GM23338 (cell line): ENCODE measurements around the gene AKAP13. TPM values are rescaled to one million over a fixed set of nuclear protein-coding genes. Genes with fewer than 3 reads are reported as not detected.

Experiments used
- ATAC-seq: fragments of 200-7000 bp; cut with Tn5 transposase; 3 replicates; pipeline ENCODE4 v1.9.1; 2020
- DNase-seq: peaks from one replicate; pipeline ENCODE4 v3.0.0-alpha.2; 2015; ENCODE audit warnings: low spot score
- H2AFZ ChIP-seq: fragments of 200-600 bp; sonication (generic); 2 replicates; pipeline ENCODE4 v1.8.0; 2016; ENCODE audit warnings: antibody characterized with exemption, mild to moderate bottlenecking, moderate library complexity
- H3F3A ChIP-seq: fragments of 200-600 bp; sonication (generic); replicated peaks from 2 replicates; pipeline ENCODE4 v1.8.0; 2017; ENCODE audit warnings: antibody characterized with exemption, mixed run types, low read depth
- H3K27ac ChIP-seq: fragments of 200-600 bp; sonication (generic); 2 replicates; pipeline ENCODE4 v1.6.1; 2016; ENCODE audit warnings: low read depth
- H3K27me3 ChIP-seq: fragments of 200-600 bp; sonication (generic); 2 replicates; pipeline ENCODE4 v1.8.0; 2016; ENCODE audit warnings: mild to moderate bottlenecking, mixed run types, moderate library complexity; ENCODE audit not compliant: insufficient read depth
- H3K36me3 ChIP-seq: fragments of 200-600 bp; sonication (generic); 2 replicates; pipeline ENCODE4 v1.8.0; 2016; ENCODE audit warnings: mild to moderate bottlenecking; ENCODE audit not compliant: insufficient read depth
- H3K4me1 ChIP-seq: fragments of 200-600 bp; sonication (generic); 2 replicates; pipeline ENCODE4 v1.8.0; 2016; ENCODE audit warnings: mild to moderate bottlenecking, moderate library complexity; ENCODE audit not compliant: insufficient read depth
- H3K4me2 ChIP-seq: fragments of 200-600 bp; sonication (generic); 2 replicates; pipeline ENCODE4 v1.7.1; 2017; ENCODE audit warnings: mixed run types
- H3K4me3 ChIP-seq: fragments of 200-600 bp; sonication (generic); 2 replicates; pipeline ENCODE4 v1.6.1; 2016; ENCODE audit warnings: mixed run types
- H3K79me2 ChIP-seq: fragments of 200-600 bp; sonication (generic); replicated peaks from 2 replicates; pipeline ENCODE4 v1.8.0; 2017; ENCODE audit warnings: mild to moderate bottlenecking; ENCODE audit not compliant: insufficient read depth
- H3K9me2 ChIP-seq: fragments of 200-600 bp; sonication (generic); 2 replicates; pipeline ENCODE4 v1.8.0; 2017; ENCODE audit not compliant: insufficient read depth
- H4K20me1 ChIP-seq: fragments of 200-600 bp; sonication (generic); replicated peaks from 2 replicates; pipeline ENCODE4 v1.8.0; 2017; ENCODE audit warnings: mild to moderate bottlenecking; ENCODE audit not compliant: insufficient read depth
- H3K27ac Mint-ChIP-seq: 2 replicates; pipeline ENCODE4 v1.8.0; 2020; ENCODE audit warnings: inconsistent platforms, mild to moderate bottlenecking, moderate library complexity, mixed read lengths
- H3K27me3 Mint-ChIP-seq: 3 replicates; pipeline ENCODE4 v1.8.0; 2022; ENCODE audit warnings: low read depth, mild to moderate bottlenecking, moderate library complexity, mixed read lengths, inconsistent platforms; ENCODE audit not compliant: insufficient read depth, poor library complexity
- H3K36me3 Mint-ChIP-seq: 3 replicates; pipeline ENCODE4 v1.8.0; 2021; ENCODE audit warnings: low read depth, mild to moderate bottlenecking, inconsistent platforms, moderate library complexity, mixed read lengths
- H3K4me1 Mint-ChIP-seq: 3 replicates; pipeline ENCODE4 v1.8.0; 2020; ENCODE audit warnings: mild to moderate bottlenecking, inconsistent platforms, mixed read lengths
- H3K4me3 Mint-ChIP-seq: 3 replicates; pipeline ENCODE4 v1.8.0; 2021; ENCODE audit warnings: moderate library complexity, mild to moderate bottlenecking, inconsistent platforms, mixed read lengths
- H3K9me3 Mint-ChIP-seq: 3 replicates; pipeline ENCODE4 v1.8.0; 2020; ENCODE audit warnings: moderate library complexity, mild to moderate bottlenecking, inconsistent platforms, mixed read lengths
- CREB1 ChIP-seq: fragments of 250-450 bp; sonication (Bioruptor Pico); IDR thresholded peaks from 2 replicates; pipeline ENCODE4 v1.5.0; 2020; ENCODE audit warnings: low read depth, mild to moderate bottlenecking, moderate library complexity
- CTCF ChIP-seq, 2 experiments: fragments of 200-600 bp in 1 of 2; sonication (generic) in 1 of 2; conservative IDR thresholded peaks; 2 replicates each; pipeline versions ENCODE4 v1.5.1 to v1.6.1; 2016 to 2017; ENCODE audit warnings: antibody characterized with exemption in 2 of 2, low read depth in 2 of 2, mild to moderate bottlenecking in 2 of 2, moderate library complexity in 1 of 2
- ETS1 ChIP-seq: IDR thresholded peaks from 2 replicates; pipeline ENCODE4 v1.6.1; 2016; ENCODE audit warnings: antibody characterized with exemption
- EZH2 ChIP-seq: fragments of 200-600 bp; sonication (generic); IDR thresholded peaks from one replicate; pipeline ENCODE4 v1.8.0; 2017; ENCODE audit warnings: antibody characterized with exemption, mild to moderate bottlenecking, low read depth; ENCODE audit not compliant: unreplicated experiment
- JUNB ChIP-seq: IDR thresholded peaks from one replicate; pipeline ENCODE4 v1.6.1; 2016; ENCODE audit warnings: antibody characterized with exemption; ENCODE audit not compliant: unreplicated experiment
- NANOG ChIP-seq: IDR thresholded peaks from 2 replicates; pipeline ENCODE4 v1.6.1; 2016; ENCODE audit warnings: antibody characterized with exemption, borderline replicate concordance
- POLR2AphosphoS5 ChIP-seq: IDR thresholded peaks from 2 replicates; pipeline ENCODE4 v1.6.1; 2016; ENCODE audit warnings: antibody characterized with exemption, low read depth
- STAT1 ChIP-seq: IDR thresholded peaks from one replicate; pipeline ENCODE4 v1.6.1; 2016; ENCODE audit warnings: antibody characterized with exemption; ENCODE audit not compliant: unreplicated experiment
- ZNF114 ChIP-seq: fragments of 250-450 bp; sonication (Bioruptor Pico); IDR thresholded peaks from 2 replicates; pipeline ENCODE4 v1.5.0; 2020; ENCODE audit warnings: mild to moderate bottlenecking, moderate library complexity
- ZNF331 ChIP-seq: fragments of 250-450 bp; sonication (Bioruptor Pico); IDR thresholded peaks from 2 replicates; pipeline ENCODE4 v1.5.0; 2020; ENCODE audit warnings: low read depth, mild to moderate bottlenecking, moderate library complexity
- ZNF462 ChIP-seq: fragments of 250-450 bp; sonication (Bioruptor Pico); IDR thresholded peaks from 2 replicates; pipeline ENCODE4 v1.5.0; 2020; ENCODE audit warnings: mild to moderate bottlenecking, moderate library complexity
- polyA plus RNA-seq: library from polyadenylated mRNA; unstranded; fragments of >200 nt; fragmentation: Nextera tagmentation; extraction: Ambion mirVana; gene quantifications from 2 replicates; pipeline ENCODE4 v1.2.1, GENCODE V29; 2016
- total RNA-seq: library from RNA; depleted of rRNA; stranded (reverse); fragments of >200 nt; shearing (Covaris generic); gene quantifications from 2 replicates; pipeline ENCODE4 v1.2.3, GENCODE V29; 2014

The AKAP13 gene
- total and polyA plus RNA-seq, 2 experiments from 2014 or later: 46.2 to 60.7 TPM

- no peak overlapping the region for H3K4me2 ChIP-seq
- Mint-ChIP-seq H3K4me3 (no peak overlapping the region), H3K27me3 (peaks cover 15% of the 10 kb centered on the region), H3K4me1 (peaks cover 17% of the 10 kb centered on the region; the same call in 2 of the 3 replicates), H3K27ac (no peak overlapping the region; the same call in 1 of the 2 replicates), H3K36me3 (peaks cover 55% of the 10 kb centered on the region), H3K9me3 (no peaks in the 10 kb centered on the region; the same call in 2 of the 3 replicates)
- H3K9me2 ChIP-seq: no peaks in the 10 kb centered on the region
- no peak overlapping the region for H2AFZ ChIP-seq
- ATAC-seq (no peak), DNase-seq (peak; percentile 39)
- TF ChIP-seq JUNB (no peak), ZNF331 (CRISPR knock-in tag) (no peak), ZNF114 (CRISPR knock-in tag) (no peak), CREB1 (CRISPR knock-in tag) (no peak), ETS1 (no peak), NANOG (no peak), ZNF462 (CRISPR knock-in tag) (no peak), CTCF (conservative IDR thresholded peaks at IDR 0.05; ENCODE audit: low read depth in 2 of 2) (no peak), EZH2 (no peak), STAT1 (no peak), POLR2AphosphoS5 (no peak)
- H3K27me3 ChIP-seq: no peaks in the 10 kb centered on the region
- 0 out of 2 replicates have a peak, but pooled peaks cover 12% of the 10 kb centered on the region for H3K36me3 ChIP-seq
- H3K27ac ChIP-seq: peak overlapping the region; percentile 55; the same call in 1 of the 2 replicates
- H3K4me1 ChIP-seq: peaks cover 6% of the 10 kb centered on the region; the same call in 1 of the 2 replicates
- H3K4me3 ChIP-seq: no peak overlapping the region
- no peaks in the 10 kb centered on the region for H4K20me1 ChIP-seq
- H3K79me2 ChIP-seq: no peaks in the 10 kb centered on the region
- H3F3A ChIP-seq: no peaks in the 10 kb centered on the region
Measured at GRCh38 chr15:85742186-85742821, 361.9 kb downstream of the AKAP13 start.
